Measurements from ENCODE around the gene GIGYF2. TPM values are rescaled to one million over a fixed set of nuclear protein-coding genes. Genes with fewer than 3 reads are reported as not detected.

GIGYF2 gene
- total RNA-seq, 1 donor from 2014 or later, result 72.3 TPM

- TF ChIP-seq CTCF (IDR thresholded peaks at IDR 0.05; ENCODE audit: unreplicated experiment), result no peak
- no peaks in the 10 kb centered on the region for H3K36me3 Mint-ChIP-seq (ENCODE audit: insufficient read depth)
- H3K27me3 Mint-ChIP-seq, result peaks cover 3% of the 10 kb centered on the region
- H3K4me3 Mint-ChIP-seq (ENCODE audit: low read depth), result no peak overlapping the region
- H3K27ac Mint-ChIP-seq, result no peak overlapping the region
- H3K4me1 Mint-ChIP-seq (ENCODE audit: low read depth), result no peaks in the 10 kb centered on the region
- H3K9me3 Mint-ChIP-seq (ENCODE audit: low read depth), result no peaks in the 10 kb centered on the region
- DNase-seq (ENCODE audit: low spot score, unreplicated experiment), result no peak
Measured at GRCh38 chr2:232658217-232658785, 38.8 kb upstream of the GIGYF2 start.

DNA sequence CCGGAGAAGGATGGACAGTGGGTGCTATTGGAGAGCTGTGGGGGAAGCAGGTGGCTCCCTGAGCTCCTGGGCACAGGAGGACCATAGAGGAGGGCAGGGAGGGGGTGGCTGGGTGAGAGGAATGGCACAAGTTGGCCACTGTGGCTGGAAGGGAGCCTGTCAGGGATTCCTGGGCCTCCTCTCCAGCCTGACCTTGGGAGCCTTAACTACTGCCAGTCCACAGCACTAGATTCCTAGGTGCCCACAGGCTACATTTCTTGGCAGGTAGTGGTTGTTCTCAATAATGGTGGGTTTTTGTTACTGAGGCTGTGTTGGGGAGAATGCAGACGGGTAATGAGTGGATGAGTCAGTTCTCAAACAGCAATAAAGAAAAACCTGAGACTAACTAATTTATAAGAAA lies 37.8 kb upstream of the GIGYF2 start:
- TF ChIP-seq CTCF (IDR thresholded peaks at IDR 0.05; ENCODE audit: unreplicated experiment), result no peak
- Mint-ChIP-seq H3K27ac (no peak overlapping the region), H3K9me3 (ENCODE audit: low read depth) (no peaks in the 10 kb centered on the region), H3K36me3 (ENCODE audit: insufficient read depth) (no peaks in the 10 kb centered on the region), H3K4me1 (ENCODE audit: low read depth) (no peaks in the 10 kb centered on the region), H3K4me3 (ENCODE audit: low read depth) (no peak overlapping the region), H3K27me3 (peaks cover 3% of the 10 kb centered on the region)
- no peak for DNase-seq (ENCODE audit: low spot score, unreplicated experiment)

- Mint-ChIP-seq H3K4me3 (ENCODE audit: low read depth) (no peak overlapping the region), H3K9me3 (ENCODE audit: low read depth) (no peaks in the 10 kb centered on the region), H3K4me1 (ENCODE audit: low read depth) (no peaks in the 10 kb centered on the region), H3K27ac (no peak overlapping the region), H3K27me3 (peaks cover 3% of the 10 kb centered on the region), H3K36me3 (ENCODE audit: insufficient read depth) (no peaks in the 10 kb centered on the region)
- DNase-seq (ENCODE audit: low spot score, unreplicated experiment), result no peak
- TF ChIP-seq CTCF (IDR thresholded peaks at IDR 0.05; ENCODE audit: unreplicated experiment), result no peak
Measured at GRCh38 chr2:232662486-232663260, 34.5 kb upstream of the GIGYF2 start.

DNA sequence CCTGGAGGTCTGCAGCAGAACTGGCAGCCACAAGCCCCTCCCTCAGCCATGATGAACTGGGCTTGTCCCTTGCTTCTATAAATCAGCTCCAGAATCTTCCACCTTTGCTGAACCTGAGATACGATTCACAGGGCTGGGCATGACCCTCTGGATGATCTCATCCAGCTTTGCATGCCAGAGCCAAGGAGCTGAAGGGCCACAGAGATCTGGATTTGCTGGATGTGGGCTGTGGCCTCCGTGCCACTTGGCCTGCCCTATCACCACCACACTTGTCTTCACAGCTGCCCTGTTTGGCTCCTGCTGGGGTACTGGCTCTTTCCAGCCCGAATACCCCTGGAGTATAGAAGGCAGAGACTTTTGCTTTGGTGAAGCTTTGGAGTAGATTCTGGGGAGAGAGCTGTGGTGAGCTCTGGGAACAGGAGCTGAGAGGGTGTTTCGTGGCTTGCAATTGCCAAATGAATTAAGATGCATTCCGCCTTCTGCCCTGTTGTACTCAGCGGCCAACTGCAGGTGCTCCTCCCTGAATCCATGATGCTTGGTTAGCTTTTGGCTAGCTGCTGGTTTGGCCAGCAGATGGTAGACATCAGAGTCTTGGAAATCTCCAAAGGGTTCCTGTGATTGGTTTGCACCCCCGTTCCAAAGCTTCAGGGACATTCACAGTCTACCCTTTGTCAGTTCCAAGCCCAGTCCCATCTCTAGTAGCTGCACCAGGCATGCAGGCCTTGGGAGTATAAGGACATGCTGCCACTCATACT lies 30.9 kb upstream of the GIGYF2 start:
- H3K4me1 Mint-ChIP-seq (ENCODE audit: low read depth), result no peaks in the 10 kb centered on the region
- no peak overlapping the region for H3K27ac Mint-ChIP-seq
- peaks cover 3% of the 10 kb centered on the region for H3K27me3 Mint-ChIP-seq
- H3K9me3 Mint-ChIP-seq (ENCODE audit: low read depth), result no peaks in the 10 kb centered on the region
- DNase-seq (ENCODE audit: low spot score, unreplicated experiment), result no peak
- no peaks in the 10 kb centered on the region for H3K36me3 Mint-ChIP-seq (ENCODE audit: insufficient read depth)
- no peak overlapping the region for H3K4me3 Mint-ChIP-seq (ENCODE audit: low read depth)
- TF ChIP-seq CTCF (IDR thresholded peaks at IDR 0.05; ENCODE audit: unreplicated experiment), result no peak

DNA sequence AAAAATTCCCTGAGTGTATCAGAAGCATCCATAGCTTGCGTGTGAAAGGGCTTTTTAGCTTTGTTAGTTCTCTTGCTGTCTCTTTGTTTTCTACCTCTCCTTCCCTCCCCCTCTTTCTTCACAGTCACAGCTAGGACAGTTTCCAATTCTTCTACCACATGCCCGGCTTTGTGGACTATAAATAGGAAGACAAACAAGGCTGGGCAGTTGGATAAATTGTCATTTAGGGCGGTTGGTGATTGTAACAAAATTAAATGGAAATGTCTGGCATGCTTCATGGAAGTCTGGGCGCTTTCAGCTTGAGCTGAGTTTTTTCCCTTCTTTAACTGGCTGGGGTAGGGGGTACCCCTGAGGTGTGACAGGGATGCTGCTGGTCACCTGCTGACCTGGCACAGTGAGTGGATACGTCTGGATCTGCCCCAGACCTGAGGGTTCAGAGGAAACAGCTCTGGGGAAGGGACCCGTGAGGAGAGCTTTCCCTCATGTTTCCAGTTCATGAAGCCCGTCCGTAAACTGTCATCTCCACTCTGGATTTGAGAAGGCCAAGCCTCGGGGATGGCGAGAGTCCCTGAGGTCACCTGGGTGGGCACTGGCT lies 29.0 kb upstream of the GIGYF2 start:
- H3K9me3 Mint-ChIP-seq (ENCODE audit: low read depth), result no peaks in the 10 kb centered on the region
- H3K27me3 Mint-ChIP-seq, result peaks cover 3% of the 10 kb centered on the region
- H3K4me3 Mint-ChIP-seq (ENCODE audit: low read depth), result no peak overlapping the region
- no peak for DNase-seq (ENCODE audit: low spot score, unreplicated experiment)
- no peak for TF ChIP-seq CTCF (IDR thresholded peaks at IDR 0.05; ENCODE audit: unreplicated experiment)
- H3K27ac Mint-ChIP-seq, result no peak overlapping the region
- H3K36me3 Mint-ChIP-seq (ENCODE audit: insufficient read depth), result no peaks in the 10 kb centered on the region
- H3K4me1 Mint-ChIP-seq (ENCODE audit: low read depth), result no peaks in the 10 kb centered on the region
